ENCODE measurements around the gene ZNF212. TPM values are rescaled to one million over a fixed set of nuclear protein-coding genes. Genes with fewer than 3 reads are reported as not detected.
"Not testable (repeated sequence)": the region's sequence is repeated elsewhere in the genome, so short reads cannot be mapped to it uniquely, and the experiment has no call there.

Gene ZNF212
- total and polyA plus RNA-seq, 2 donors, result 5.9 to 16.7 TPM

- H3K27me3 ChIP-seq (ENCODE audit: control insufficient read depth in 2 of 2, insufficient read depth in 1 of 2, low read length in 1 of 2), result no peaks in the 10 kb centered on the region
- H3K4me3 ChIP-seq (ENCODE audit: low read length in 2 of 2), result no peak overlapping the region
- no peak overlapping the region for H3K27ac ChIP-seq (ENCODE audit: low read depth in 1 of 2, low read length in 1 of 2)
- H3K4me1 ChIP-seq (ENCODE audit: control insufficient read depth in 2 of 2, insufficient read depth in 2 of 2, low read length in 2 of 2), result no peaks in the 10 kb centered on the region
- WGBS, result 87% methylated on average over 5 of the region's 5 CpGs
- no peak for DNase-seq (ENCODE audit: low read depth in 6 of 9, low spot score in 9 of 9)
- H3K9me3 ChIP-seq (ENCODE audit: control insufficient read depth in 2 of 2, insufficient read depth in 1 of 2, low read length in 1 of 2), result no peaks in the 10 kb centered on the region
- peaks cover 52 to 56% of the 10 kb centered on the region in 2 donors for H3K36me3 ChIP-seq (ENCODE audit: control insufficient read depth in 2 of 2, insufficient read depth in 2 of 2, low read length in 1 of 2)
These were observed 15.7 kb downstream of the ZNF212 start for GRCh38 chr7:149255174-149255573.

- 98% methylated on average over 4 of the region's 4 CpGs for WGBS
- peaks cover 42 to 46% of the 10 kb centered on the region in 2 donors for H3K36me3 ChIP-seq (ENCODE audit: control insufficient read depth in 2 of 2, insufficient read depth in 2 of 2, low read length in 1 of 2)
- H3K4me1 ChIP-seq (ENCODE audit: control insufficient read depth in 2 of 2, insufficient read depth in 2 of 2, low read length in 2 of 2), result peaks cover 0 to 5% of the 10 kb centered on the region in 2 donors
- H3K27me3 ChIP-seq (ENCODE audit: control insufficient read depth in 2 of 2, insufficient read depth in 1 of 2, low read length in 1 of 2), result no peaks in the 10 kb centered on the region
- H3K4me3 ChIP-seq (ENCODE audit: low read length in 2 of 2), result no peak overlapping the region
- no peaks in the 10 kb centered on the region for H3K9me3 ChIP-seq (ENCODE audit: control insufficient read depth in 2 of 2, insufficient read depth in 1 of 2, low read length in 1 of 2)
- no peak for DNase-seq (ENCODE audit: low read depth in 6 of 9, low spot score in 9 of 9)
- no peak overlapping the region for H3K27ac ChIP-seq (ENCODE audit: low read depth in 1 of 2, low read length in 1 of 2)
These were observed 17.1 kb downstream of the ZNF212 start for GRCh38 chr7:149256568-149256967.

- Histone ChIP-seq H3K4me1 (ENCODE audit: control insufficient read depth in 2 of 2, insufficient read depth in 2 of 2, low read length in 2 of 2) (peaks cover 0 to 6% of the 10 kb centered on the region in 2 donors), H3K27me3 (ENCODE audit: control insufficient read depth in 2 of 2, insufficient read depth in 1 of 2, low read length in 1 of 2) (no peaks in the 10 kb centered on the region), H3K9me3 (ENCODE audit: control insufficient read depth in 2 of 2, insufficient read depth in 1 of 2, low read length in 1 of 2) (no peaks in the 10 kb centered on the region), H3K4me3 (ENCODE audit: low read length in 2 of 2) (no peak overlapping the region), H3K27ac (ENCODE audit: low read depth in 1 of 2, low read length in 1 of 2) (no peak overlapping the region), H3K36me3 (ENCODE audit: control insufficient read depth in 2 of 2, insufficient read depth in 2 of 2, low read length in 1 of 2) (peaks cover 36 to 40% of the 10 kb centered on the region in 2 donors)
- no peak for DNase-seq (ENCODE audit: low read depth in 6 of 9, low spot score in 9 of 9)
- WGBS, result 89% methylated on average over 2 of the region's 2 CpGs
These were observed 17.7 kb downstream of the ZNF212 start for GRCh38 chr7:149257146-149257545.

GRCh38 chr7:149261316-149261828 lies 21.9 kb downstream of the ZNF212 start:
- Histone ChIP-seq H3K36me3 (ENCODE audit: control insufficient read depth in 2 of 2, insufficient read depth in 2 of 2, low read length in 1 of 2) (peaks cover 2 to 5% of the 10 kb centered on the region in 2 donors), H3K27me3 (ENCODE audit: control insufficient read depth in 2 of 2, insufficient read depth in 1 of 2, low read length in 1 of 2) (no peaks in the 10 kb centered on the region), H3K27ac (ENCODE audit: low read depth in 1 of 2, low read length in 1 of 2) (peak overlapping the region; percentile 40 to 85), H3K4me3 (ENCODE audit: low read length in 2 of 2) (peak overlapping the region; percentile 54 to 59), H3K9me3 (ENCODE audit: control insufficient read depth in 2 of 2, insufficient read depth in 1 of 2, low read length in 1 of 2) (no peaks in the 10 kb centered on the region), H3K4me1 (ENCODE audit: control insufficient read depth in 2 of 2, insufficient read depth in 2 of 2, low read length in 2 of 2) (peaks cover 0 to 12% of the 10 kb centered on the region in 2 donors)
- no peak for DNase-seq (ENCODE audit: low read depth in 6 of 9, low spot score in 9 of 9)
- WGBS, result 8% methylated on average over 16 of the region's 16 CpGs

GRCh38 chr7:149261829-149262617 lies 22.6 kb downstream of the ZNF212 start, which contains the start of gene ZNF783:
Gene ZNF783 (plus strand): TSS chr7:149262196. CDS start chr7:149262334, 138 bp downstream.
- Histone ChIP-seq H3K36me3 (ENCODE audit: control insufficient read depth in 2 of 2, insufficient read depth in 2 of 2, low read length in 1 of 2) (peaks cover 9 to 12% of the 10 kb centered on the region in 2 donors), H3K4me3 (ENCODE audit: low read length in 2 of 2) (peak within 1 kb of the TSS; percentile 54 to 59), H3K9me3 (ENCODE audit: control insufficient read depth in 2 of 2, insufficient read depth in 1 of 2, low read length in 1 of 2) (no peaks in the 10 kb centered on the region), H3K4me1 (ENCODE audit: control insufficient read depth in 2 of 2, insufficient read depth in 2 of 2, low read length in 2 of 2) (peaks cover 0 to 12% of the 10 kb centered on the region in 2 donors), H3K27ac (ENCODE audit: low read depth in 1 of 2, low read length in 1 of 2) (peak within 1 kb of the TSS; percentile 40 to 85), H3K27me3 (ENCODE audit: control insufficient read depth in 2 of 2, insufficient read depth in 1 of 2, low read length in 1 of 2) (no peaks in the 10 kb centered on the region)
- under 1% methylated on average over 115 of the region's 115 CpGs for WGBS
- peak; percentile 52 to 93 (median 82) for DNase-seq (ENCODE audit: low read depth in 6 of 9, low spot score in 9 of 9)

- no peak for DNase-seq (ENCODE audit: low read depth in 6 of 9, low spot score in 9 of 9)
- Histone ChIP-seq H3K4me3 (ENCODE audit: low read length in 2 of 2) (no peak overlapping the region), H3K4me1 (ENCODE audit: control insufficient read depth in 2 of 2, insufficient read depth in 2 of 2, low read length in 2 of 2) (peaks cover 0 to 8% of the 10 kb centered on the region in 2 donors), H3K36me3 (ENCODE audit: control insufficient read depth in 2 of 2, insufficient read depth in 2 of 2, low read length in 1 of 2) (peaks cover 15 to 25% of the 10 kb centered on the region in 2 donors), H3K9me3 (ENCODE audit: control insufficient read depth in 2 of 2, insufficient read depth in 1 of 2, low read length in 1 of 2) (no peaks in the 10 kb centered on the region), H3K27ac (ENCODE audit: low read depth in 1 of 2, low read length in 1 of 2) (no peak overlapping the region), H3K27me3 (ENCODE audit: control insufficient read depth in 2 of 2, insufficient read depth in 1 of 2, low read length in 1 of 2) (no peaks in the 10 kb centered on the region)
- WGBS, result 98% methylated on average over 21 of the region's 21 CpGs
These were observed 27.0 kb downstream of the ZNF212 start for GRCh38 chr7:149266451-149266850.

- Histone ChIP-seq H3K27ac (ENCODE audit: low read depth in 1 of 2, low read length in 1 of 2) (no peak overlapping the region), H3K9me3 (ENCODE audit: control insufficient read depth in 2 of 2, insufficient read depth in 1 of 2, low read length in 1 of 2) (no peaks in the 10 kb centered on the region), H3K4me1 (ENCODE audit: control insufficient read depth in 2 of 2, insufficient read depth in 2 of 2, low read length in 2 of 2) (peaks cover 0 to 2% of the 10 kb centered on the region in 2 donors), H3K27me3 (ENCODE audit: control insufficient read depth in 2 of 2, insufficient read depth in 1 of 2, low read length in 1 of 2) (no peaks in the 10 kb centered on the region), H3K36me3 (ENCODE audit: control insufficient read depth in 2 of 2, insufficient read depth in 2 of 2, low read length in 1 of 2) (peaks cover 15 to 25% of the 10 kb centered on the region in 2 donors), H3K4me3 (ENCODE audit: low read length in 2 of 2) (no peak overlapping the region)
- WGBS, result over 99% methylated on average over 8 of the region's 8 CpGs
- no peak for DNase-seq (ENCODE audit: low read depth in 6 of 9, low spot score in 9 of 9)
These were observed 28.3 kb downstream of the ZNF212 start for GRCh38 chr7:149267733-149268132.

GRCh38 chr7:149274424-149274823 lies 35.0 kb downstream of the ZNF212 start:
- not testable (repeated sequence) for DNase-seq (ENCODE audit: low read depth in 6 of 9, low spot score in 9 of 9); H3K4me1 ChIP-seq (ENCODE audit: control insufficient read depth in 2 of 2, insufficient read depth in 2 of 2, low read length in 2 of 2); H3K4me3 ChIP-seq (ENCODE audit: low read length in 2 of 2); H3K9me3 ChIP-seq (ENCODE audit: control insufficient read depth in 2 of 2, insufficient read depth in 1 of 2, low read length in 1 of 2); H3K27me3 ChIP-seq (ENCODE audit: control insufficient read depth in 2 of 2, insufficient read depth in 1 of 2, low read length in 1 of 2); H3K27ac ChIP-seq (ENCODE audit: low read depth in 1 of 2, low read length in 1 of 2)
- WGBS, result 98% methylated on average over 8 of the region's 8 CpGs
- H3K36me3 ChIP-seq (ENCODE audit: control insufficient read depth in 2 of 2, insufficient read depth in 2 of 2, low read length in 1 of 2), result peaks cover 16 to 22% of the 10 kb centered on the region in 2 donors

GRCh38 chr7:149277871-149278270 lies 38.4 kb downstream of the ZNF212 start:
- H3K4me3 ChIP-seq (ENCODE audit: low read length in 2 of 2), result no peak overlapping the region
- H3K4me1 ChIP-seq (ENCODE audit: control insufficient read depth in 2 of 2, insufficient read depth in 2 of 2, low read length in 2 of 2), result no peaks in the 10 kb centered on the region
- H3K27me3 ChIP-seq (ENCODE audit: control insufficient read depth in 2 of 2, insufficient read depth in 1 of 2, low read length in 1 of 2), result no peaks in the 10 kb centered on the region
- no peak for DNase-seq (ENCODE audit: low read depth in 6 of 9, low spot score in 9 of 9)
- H3K9me3 ChIP-seq (ENCODE audit: control insufficient read depth in 2 of 2, insufficient read depth in 1 of 2, low read length in 1 of 2), result no peaks in the 10 kb centered on the region
- H3K27ac ChIP-seq (ENCODE audit: low read depth in 1 of 2, low read length in 1 of 2), result no peak overlapping the region
- WGBS, result 99% methylated on average over 9 of the region's 9 CpGs
- H3K36me3 ChIP-seq (ENCODE audit: control insufficient read depth in 2 of 2, insufficient read depth in 2 of 2, low read length in 1 of 2), result peaks cover 24% of the 10 kb centered on the region in 2 donors

All from thymus (tissue), 11 donors.